ENCODE measurements around the gene NCOA4.
"Not testable (repeated sequence)": the region's sequence is repeated elsewhere in the genome, so short reads cannot be mapped to it uniquely, and the experiment has no call there.

DNA sequence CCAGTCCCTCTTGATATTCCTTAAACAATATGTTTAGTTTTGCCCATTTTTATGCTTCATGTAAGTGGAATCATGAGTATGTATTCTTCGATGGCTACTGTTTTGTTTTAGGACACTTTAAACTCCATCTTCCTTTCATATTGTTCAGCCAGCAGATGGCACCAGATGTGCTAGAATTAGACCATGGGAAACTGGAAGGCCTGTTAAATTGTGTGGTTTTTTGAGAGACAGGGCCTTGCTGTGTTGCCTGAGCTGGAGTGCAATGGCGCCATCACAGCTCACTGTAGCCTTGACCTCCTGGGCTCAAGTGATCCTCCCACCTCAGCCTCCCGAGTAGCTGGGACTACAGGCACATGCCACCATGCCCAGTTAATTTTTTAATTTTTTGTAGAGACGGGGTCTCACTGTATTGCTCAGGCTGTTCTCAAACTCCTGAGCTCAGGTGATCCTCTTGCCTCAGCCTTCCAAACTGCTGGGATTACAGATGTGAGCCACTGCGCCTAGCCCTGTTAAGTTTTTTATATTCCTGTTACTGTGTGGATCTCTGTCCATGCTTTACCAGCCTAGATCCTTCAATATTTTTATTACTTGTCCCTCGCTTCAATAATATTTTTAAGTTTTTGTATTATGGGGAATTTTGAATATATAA lies 46.8 kb downstream of the NCOA4 start:
- TF ChIP-seq CTCF (conservative IDR thresholded peaks at IDR 0.05; ENCODE audit: low read depth, low read length): 0 out of 2 replicates have a peak, but pooled peaks have one; percentile 13
- not testable (repeated sequence) for TF ChIP-seq EZH2 (IDR thresholded peaks at IDR 0.05; ENCODE audit: low read length, unreplicated experiment); EZH2phosphoT487 (IDR thresholded peaks at IDR 0.05; ENCODE audit: borderline replicate concordance, low read length)
